ENCODE measurements around the gene NEK1.
"Not testable (repeated sequence)": the region's sequence is repeated elsewhere in the genome, so short reads cannot be mapped to it uniquely, and the experiment has no call there.

The NEK1 gene

GRCh38 chr4:169601016-169601771, 11.2 kb downstream of the NEK1 start:
- DNase-seq: no peak

GRCh38 chr4:169594560-169595195, 17.7 kb downstream of the NEK1 start:
- DNase-seq: no peak

- no peak for DNase-seq
These were observed 19.3 kb downstream of the NEK1 start for GRCh38 chr4:169593050-169593560.

- no peak for DNase-seq
These were observed 28.8 kb downstream of the NEK1 start for GRCh38 chr4:169583563-169583962.

- DNase-seq: no peak
These were observed 29.7 kb downstream of the NEK1 start for GRCh38 chr4:169582706-169583105.

- no peak for DNase-seq
These were observed 30.2 kb downstream of the NEK1 start for GRCh38 chr4:169582203-169582602.

GRCh38 chr4:169573889-169574288, 38.5 kb downstream of the NEK1 start:
- DNase-seq: no peak

GRCh38 chr4:169571435-169571834, 40.9 kb downstream of the NEK1 start:
- no peak for DNase-seq

GRCh38 chr4:169571012-169571411, 41.4 kb downstream of the NEK1 start:
- not testable (repeated sequence) for DNase-seq

- DNase-seq: not testable (repeated sequence)
These were observed 42.1 kb downstream of the NEK1 start for GRCh38 chr4:169570266-169570665.

GRCh38 chr4:169569188-169569587, 43.2 kb downstream of the NEK1 start:
- DNase-seq: not testable (repeated sequence)

GRCh38 chr4:169567916-169568315, 44.5 kb downstream of the NEK1 start:
- DNase-seq: no peak

GRCh38 chr4:169566021-169566818, 46.2 kb downstream of the NEK1 start:
- peak; percentile 19 for DNase-seq

GRCh38 chr4:169565606-169566005, 46.8 kb downstream of the NEK1 start:
- no peak for DNase-seq

- DNase-seq: no peak
These were observed 55.2 kb downstream of the NEK1 start for GRCh38 chr4:169557061-169557636.

GRCh38 chr4:169546548-169546947, 65.8 kb downstream of the NEK1 start:
- DNase-seq: not testable (repeated sequence)

GRCh38 chr4:169540774-169541173, 71.6 kb downstream of the NEK1 start:
- no peak for DNase-seq

- DNase-seq: no peak
These were observed 82.3 kb downstream of the NEK1 start for GRCh38 chr4:169530048-169530447.

- no peak for DNase-seq
These were observed 88.6 kb downstream of the NEK1 start for GRCh38 chr4:169523796-169524195.

GRCh38 chr4:169510617-169511016, 101.8 kb downstream of the NEK1 start:
- no peak for DNase-seq

- no peak for DNase-seq
These were observed 105.5 kb downstream of the NEK1 start for GRCh38 chr4:169506903-169507302.

GRCh38 chr4:169499907-169500306, 112.5 kb downstream of the NEK1 start:
- not testable (repeated sequence) for DNase-seq

- DNase-seq: not testable (repeated sequence)
These were observed 118.1 kb downstream of the NEK1 start for GRCh38 chr4:169494234-169494633.
